ENCODE measurements around the gene MSRB3.

Gene MSRB3

DNA sequence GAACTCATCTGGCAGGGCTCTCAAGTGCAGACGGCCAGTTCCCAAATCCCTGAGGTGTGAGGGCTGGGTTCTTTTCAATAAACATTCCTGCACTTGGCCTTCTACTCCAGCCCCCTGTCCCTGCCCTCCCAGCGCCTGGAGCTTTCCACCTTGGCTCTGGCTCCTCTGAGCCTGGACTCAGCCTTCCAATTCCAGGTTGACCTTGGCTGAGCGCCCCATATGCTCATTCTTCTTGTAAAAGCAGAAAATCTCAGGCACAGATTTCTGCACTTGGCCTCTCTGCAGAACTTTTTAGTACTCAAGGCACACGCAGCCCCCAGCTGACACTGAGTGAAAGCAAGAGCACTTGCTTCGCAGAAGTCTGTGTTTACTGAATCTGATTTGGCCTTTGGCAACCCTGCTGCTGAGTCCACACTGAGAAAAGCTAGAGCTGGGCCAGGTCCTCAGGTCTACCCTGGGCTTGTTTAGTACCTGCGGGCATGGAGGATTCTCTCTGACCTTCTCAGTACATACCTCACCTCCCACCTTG, 222.7 kb downstream of the MSRB3 start:
- no peak for DNase-seq

DNA sequence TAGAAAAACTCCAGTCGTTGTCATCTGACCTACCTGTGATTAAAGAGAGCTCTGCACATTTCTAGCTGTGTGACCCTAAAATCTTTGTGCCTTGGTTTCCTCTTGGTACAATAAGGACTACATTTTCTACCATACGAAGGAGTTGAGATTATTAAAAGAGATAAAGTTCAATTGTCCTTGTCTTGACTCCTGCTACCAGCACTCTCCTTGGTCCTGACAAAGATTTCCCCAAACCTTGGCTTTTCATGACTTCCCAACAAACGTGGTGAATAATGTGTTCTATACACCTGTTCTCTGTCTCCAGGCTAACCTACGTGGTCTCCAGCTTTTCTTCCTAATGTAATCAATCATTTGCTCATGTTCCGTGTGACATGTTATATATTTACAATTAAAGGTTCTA, 223.5 kb downstream of the MSRB3 start:
- no peak for DNase-seq

DNA sequence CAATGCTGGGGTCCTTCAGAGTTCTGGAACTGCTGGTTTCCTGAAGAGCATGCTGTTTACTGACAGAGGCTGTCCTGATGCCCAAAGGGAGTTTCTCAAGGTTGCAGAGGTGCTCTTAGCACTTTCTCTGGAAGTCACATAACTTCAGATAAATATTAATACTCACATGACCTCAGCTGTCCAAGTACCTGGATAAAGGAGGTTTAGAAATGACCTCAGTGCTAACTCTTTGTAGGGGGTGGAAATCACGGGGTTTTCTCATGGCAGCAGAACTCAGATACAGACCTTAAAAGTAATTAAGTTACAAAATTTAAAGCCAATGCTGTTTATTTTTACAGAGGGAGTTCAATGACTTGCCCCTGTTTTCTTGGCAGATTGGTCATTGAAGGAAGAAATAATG, 225.9 kb downstream of the MSRB3 start:
- DNase-seq: no peak

DNA sequence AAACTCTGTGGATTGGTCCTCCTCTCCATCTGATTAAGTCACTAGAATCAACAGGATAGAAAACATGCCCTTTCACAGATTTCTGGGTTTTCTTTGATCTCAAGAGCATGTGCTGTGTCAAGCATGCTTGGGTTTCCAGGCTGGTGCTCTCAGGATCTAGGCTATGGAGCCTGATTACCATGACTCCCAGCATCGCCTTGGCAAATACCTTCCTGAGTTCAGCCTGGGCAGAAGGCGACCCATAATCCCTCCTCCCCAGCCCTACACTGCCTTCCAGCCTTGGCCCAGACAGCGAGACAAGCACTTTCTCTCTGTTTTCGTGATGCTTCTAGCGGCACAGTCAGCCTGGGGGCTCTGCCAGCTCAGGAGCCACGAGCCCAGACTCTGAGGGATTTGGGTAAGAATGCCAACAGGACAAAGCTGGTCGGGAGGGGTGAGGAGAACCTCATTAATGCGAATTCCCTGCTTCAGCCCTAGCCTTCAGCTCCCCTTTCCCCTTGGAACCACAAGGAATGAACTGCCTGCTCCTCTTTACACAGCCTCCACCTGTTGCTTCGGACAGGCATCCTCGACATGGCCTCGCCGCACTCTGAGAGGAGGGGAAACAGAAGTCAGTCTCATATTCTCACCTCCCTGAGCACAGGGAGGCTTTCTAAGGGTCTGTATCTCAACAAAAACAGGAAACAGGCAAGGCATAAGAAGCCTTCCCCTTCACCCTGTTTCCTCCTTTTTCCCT, 227.1 kb downstream of the MSRB3 start:
- no peak for DNase-seq

DNA sequence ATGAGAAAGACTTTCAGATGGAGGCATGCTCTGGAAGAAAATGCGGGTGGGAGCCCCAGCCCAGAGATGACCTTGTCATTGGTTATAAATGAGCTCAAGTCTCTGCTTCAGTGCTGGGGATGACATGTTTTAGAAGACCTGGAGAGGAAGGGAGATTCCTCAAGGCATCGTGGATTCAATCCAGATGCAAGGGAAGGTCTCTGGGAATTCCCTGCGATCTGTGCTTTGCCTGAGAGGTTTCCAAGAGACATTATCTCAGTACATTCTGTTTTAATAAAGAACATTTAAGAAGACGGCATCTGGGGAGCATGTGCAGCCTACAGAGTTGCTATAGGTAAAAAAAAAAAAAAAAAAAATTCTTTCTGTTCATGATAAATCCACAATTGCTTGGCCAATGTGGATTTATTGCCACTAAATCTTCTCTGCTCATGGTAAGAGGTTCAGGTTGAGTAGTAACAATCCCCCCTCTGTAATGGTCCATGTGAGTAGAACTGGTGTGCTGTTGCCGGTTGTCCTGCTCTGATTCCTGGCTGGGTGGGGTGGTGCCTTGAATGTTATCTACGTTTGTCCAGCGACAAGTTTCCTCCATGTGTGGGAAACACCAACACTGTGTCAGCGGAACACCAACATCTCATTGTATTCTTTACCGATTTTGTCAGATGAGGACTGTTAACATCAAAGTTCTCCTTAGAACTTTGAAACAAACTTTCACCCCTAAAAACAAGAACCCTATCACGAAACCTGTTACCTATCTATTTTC, 230.0 kb downstream of the MSRB3 start:
- no peak for DNase-seq

DNA sequence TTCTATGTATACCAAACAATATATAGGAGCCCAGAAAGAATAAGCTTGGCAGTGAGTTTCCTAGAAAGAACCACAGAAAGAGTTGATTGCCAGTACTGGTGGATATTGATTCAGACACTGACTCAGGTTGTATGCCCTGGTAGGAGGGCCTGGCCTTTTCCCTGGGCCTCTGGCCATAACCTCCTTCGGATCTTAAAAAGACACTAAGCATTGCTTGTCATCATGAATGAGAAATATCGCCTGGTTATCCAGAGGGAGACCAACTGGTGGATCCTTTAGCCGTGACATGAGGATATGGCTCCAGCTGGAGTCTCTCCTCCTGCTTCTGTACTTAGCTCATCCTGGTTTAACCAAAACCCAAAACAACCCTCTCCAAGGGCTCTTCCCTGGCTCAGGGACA, 231.5 kb downstream of the MSRB3 start:
- no peak for DNase-seq

DNA sequence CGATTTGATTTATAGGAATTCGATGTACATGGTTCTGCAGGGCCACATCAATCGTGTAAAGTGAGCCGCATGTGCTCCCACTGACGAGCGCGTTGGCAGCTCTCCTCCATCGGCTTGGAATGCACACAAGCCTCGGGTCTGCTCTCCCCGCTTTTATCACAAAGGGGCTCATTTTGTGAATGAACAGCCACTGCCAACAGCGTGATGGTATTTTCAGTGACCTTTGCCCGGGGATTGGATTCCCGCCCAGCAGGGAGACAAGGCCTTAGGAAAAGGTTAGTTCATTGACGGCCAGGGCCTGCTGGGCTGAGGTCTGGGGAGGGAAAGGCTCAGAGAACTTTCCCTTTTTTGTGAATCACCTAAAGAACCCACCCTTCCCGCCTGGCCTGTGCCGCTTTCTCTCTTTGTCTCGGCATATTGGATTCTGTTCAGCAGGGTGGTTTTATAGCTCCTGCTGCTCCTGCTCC, 232.1 kb downstream of the MSRB3 start:
- no peak for DNase-seq

DNA sequence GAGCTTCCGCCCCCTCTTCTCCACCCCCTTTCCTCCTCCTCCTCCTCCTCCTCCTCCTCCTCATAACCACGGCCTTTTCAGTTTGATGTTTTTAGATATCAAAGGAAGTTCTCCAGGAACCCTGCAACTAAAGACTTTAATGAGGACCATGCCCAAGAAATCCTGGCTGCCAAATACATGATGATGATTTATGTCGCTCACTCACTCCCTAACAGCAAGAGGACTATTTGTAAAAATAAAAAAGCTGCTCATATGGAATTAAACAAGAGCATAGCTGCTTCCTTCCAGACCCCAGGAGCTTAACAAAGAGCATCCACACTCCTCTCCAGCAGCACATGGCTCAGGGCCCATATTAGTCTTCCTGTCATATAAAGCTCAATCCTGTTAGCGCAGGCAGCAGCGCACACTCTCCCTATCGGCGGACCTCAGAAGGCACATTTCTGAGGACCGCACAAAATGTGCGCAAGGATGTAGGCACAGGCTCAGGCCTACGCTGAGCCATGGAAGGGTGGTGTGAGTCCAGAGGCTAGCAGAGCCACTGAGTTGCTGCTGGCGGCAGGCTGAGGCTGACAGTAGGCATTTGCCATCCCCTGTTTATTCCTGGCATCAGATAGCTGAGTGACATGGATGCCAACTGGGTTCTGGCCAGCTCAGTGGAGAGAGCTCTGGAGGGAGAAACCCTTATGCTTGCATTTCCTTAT, 232.8 kb downstream of the MSRB3 start:
- DNase-seq: no peak

DNA sequence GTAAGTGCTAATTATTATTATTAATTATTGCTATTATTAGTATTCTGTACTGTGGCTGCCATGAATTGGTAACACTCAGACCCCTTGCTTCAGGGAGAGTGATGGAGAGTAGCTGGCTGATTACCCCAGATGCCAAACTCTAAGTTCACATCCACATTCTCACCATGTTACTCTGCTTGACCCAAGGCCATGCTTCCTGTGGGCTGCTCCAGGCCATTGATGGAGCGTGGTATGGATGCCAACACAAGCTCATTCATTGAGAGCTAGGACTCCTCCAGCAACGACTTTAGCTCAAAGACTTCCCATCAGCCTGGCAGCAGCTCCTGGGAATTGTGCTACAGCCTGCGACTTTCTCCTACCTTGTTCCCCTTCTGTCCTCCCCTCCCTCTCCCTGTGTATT, 233.4 kb downstream of the MSRB3 start:
- no peak for DNase-seq

All from 8988T (cell line).